AG04450 (cell line): ENCODE data around the gene SLC39A10. TPM values are rescaled to one million over a fixed set of nuclear protein-coding genes. Genes with fewer than 3 reads are reported as not detected.
A peak's percentile ranks its signal among the peaks of the same experiment; 100 is the strongest.

Experiments used
- CTCF ChIA-PET: fragments of 300-600, 350-600 bp; formaldehyde crosslinking; extraction: SDS; loops from one replicate; lab custom pipeline; 2022; ENCODE audit warnings: antibody characterized with exemption, inconsistent platforms; lab: Charles Lee
- POLR2A ChIA-PET: fragments of 350-600 bp; formaldehyde crosslinking; extraction: SDS; loops from one replicate; lab custom pipeline; 2021; ENCODE audit warnings: antibody characterized with exemption, inconsistent platforms; lab: Yijun Ruan, JAX
- DNase-seq: peaks from one replicate; pipeline ENCODE4 v3.0.0-alpha.2; 2011; ENCODE audit warnings: low read depth, low spot score
- H3K27ac ChIP-seq: one replicate; pipeline ENCODE4 v1.5.1; 2012; ENCODE audit warnings: low read depth, low read length, control low read depth
- H3K27me3 ChIP-seq: one replicate; pipeline ENCODE4 v1.6.0; 2012; ENCODE audit warnings: low read length; ENCODE audit not compliant: control insufficient read depth, insufficient read depth
- H3K4me3 ChIP-seq: 2 replicates; pipeline ENCODE4 v1.5.1; 2011; ENCODE audit warnings: mild to moderate bottlenecking, low read depth, low read length, control low read depth
- H3K9me3 ChIP-seq: 2 replicates; pipeline ENCODE4 v1.5.1; 2012; ENCODE audit warnings: low read length; ENCODE audit not compliant: control insufficient read depth, insufficient read depth
- CTCF ChIP-seq: IDR thresholded peaks from 2 replicates; pipeline ENCODE4 v1.5.1; 2011; ENCODE audit warnings: low read depth, low read length, control low read depth, inconsistent platforms
- polyA plus RNA-seq: library from polyadenylated mRNA; depleted of rRNA; stranded (reverse); fragments of >200 nt; gene quantifications from 2 replicates; pipeline ENCODE4 v1.2.3, GENCODE V29; 2011

The SLC39A10 gene
- polyA plus RNA-seq, 1 experiment, result 38.5 TPM

- Histone ChIP-seq H3K27ac (no peak overlapping the region), H3K9me3 (no peaks in the 10 kb centered on the region), H3K27me3 (no peaks in the 10 kb centered on the region), H3K4me3 (no peak overlapping the region)
- ChIA-PET CTCF (interaction anchor here (1.0 to 9.1 kb wide), 5 partner anchors 8 to 399 kb away, joined by 3 to 219 read pairs (median 20); partner anchors contain the start of genes DNAH7 and SLC39A10), POLR2A (no interaction called here)
- TF ChIP-seq CTCF, result no peak
- no peak for DNase-seq
These were observed 10.9 kb downstream of the SLC39A10 start for GRCh38 chr2:195667974-195668373.

- Histone ChIP-seq H3K27ac (no peak overlapping the region), H3K9me3 (no peaks in the 10 kb centered on the region), H3K27me3 (no peaks in the 10 kb centered on the region), H3K4me3 (no peak overlapping the region)
- ChIA-PET POLR2A (no interaction called here), CTCF (interaction anchor here (2.9 to 9.1 kb wide), 3 partner anchors 10 to 397 kb away, joined by 20 to 219 read pairs (median 28); partner anchors contain the start of gene DNAH7)
- no peak for DNase-seq
- no peak for TF ChIP-seq CTCF
These were observed 13.2 kb downstream of the SLC39A10 start for GRCh38 chr2:195670191-195670590.

GRCh38 chr2:195671563-195671962, 14.5 kb downstream of the SLC39A10 start:
- ChIA-PET POLR2A (no interaction called here), CTCF (interaction anchor here (0.6 to 2.2 kb wide), 3 partner anchors 11 to 401 kb away, joined by 3 to 15 read pairs (median 5); no protein-coding TSS in a partner anchor)

GRCh38 chr2:195672674-195673073, 15.6 kb downstream of the SLC39A10 start:
- ChIA-PET POLR2A (no interaction called here), CTCF (interaction anchor here (1.0 to 2.2 kb wide), 6 partner anchors 8 to 396 kb away, joined by 3 to 15 read pairs (median 4); partner anchors contain the start of gene DNAH7)
- Histone ChIP-seq H3K9me3 (0 out of 2 replicates have a peak, but pooled peaks cover 3% of the 10 kb centered on the region), H3K4me3 (no peak overlapping the region), H3K27me3 (no peaks in the 10 kb centered on the region), H3K27ac (no peak overlapping the region)
- no peak for DNase-seq
- peak; percentile 16; the same call in 1 of the 2 replicates for TF ChIP-seq CTCF

More at GRCh38 chr2:195671563-195671962, 14.5 kb downstream of the SLC39A10 start:
- no peak for DNase-seq
- Histone ChIP-seq H3K27ac (no peak overlapping the region), H3K9me3 (0 out of 2 replicates have a peak, but pooled peaks cover 3% of the 10 kb centered on the region), H3K4me3 (no peak overlapping the region), H3K27me3 (no peaks in the 10 kb centered on the region)
- no peak for TF ChIP-seq CTCF

GRCh38 chr2:195674491-195675221, 17.6 kb downstream of the SLC39A10 start:
- H3K27me3 ChIP-seq, result no peaks in the 10 kb centered on the region
- H3K27ac ChIP-seq, result no peak overlapping the region
- DNase-seq, result peak; percentile 44
- ChIA-PET CTCF (no interaction called here), POLR2A (no interaction called here)
- no peak overlapping the region for H3K4me3 ChIP-seq
- no peak for TF ChIP-seq CTCF
- 0 out of 2 replicates have a peak, but pooled peaks cover 3% of the 10 kb centered on the region for H3K9me3 ChIP-seq
